Measurements from ENCODE around the gene STARD9. TPM values are rescaled to one million over a fixed set of nuclear protein-coding genes. Genes with fewer than 3 reads are reported as not detected.
"Not testable (repeated sequence)": the region's sequence is repeated elsewhere in the genome, so short reads cannot be mapped to it uniquely, and the experiment has no call there.

The STARD9 gene
- total RNA-seq = 5.1 TPM

DNA sequence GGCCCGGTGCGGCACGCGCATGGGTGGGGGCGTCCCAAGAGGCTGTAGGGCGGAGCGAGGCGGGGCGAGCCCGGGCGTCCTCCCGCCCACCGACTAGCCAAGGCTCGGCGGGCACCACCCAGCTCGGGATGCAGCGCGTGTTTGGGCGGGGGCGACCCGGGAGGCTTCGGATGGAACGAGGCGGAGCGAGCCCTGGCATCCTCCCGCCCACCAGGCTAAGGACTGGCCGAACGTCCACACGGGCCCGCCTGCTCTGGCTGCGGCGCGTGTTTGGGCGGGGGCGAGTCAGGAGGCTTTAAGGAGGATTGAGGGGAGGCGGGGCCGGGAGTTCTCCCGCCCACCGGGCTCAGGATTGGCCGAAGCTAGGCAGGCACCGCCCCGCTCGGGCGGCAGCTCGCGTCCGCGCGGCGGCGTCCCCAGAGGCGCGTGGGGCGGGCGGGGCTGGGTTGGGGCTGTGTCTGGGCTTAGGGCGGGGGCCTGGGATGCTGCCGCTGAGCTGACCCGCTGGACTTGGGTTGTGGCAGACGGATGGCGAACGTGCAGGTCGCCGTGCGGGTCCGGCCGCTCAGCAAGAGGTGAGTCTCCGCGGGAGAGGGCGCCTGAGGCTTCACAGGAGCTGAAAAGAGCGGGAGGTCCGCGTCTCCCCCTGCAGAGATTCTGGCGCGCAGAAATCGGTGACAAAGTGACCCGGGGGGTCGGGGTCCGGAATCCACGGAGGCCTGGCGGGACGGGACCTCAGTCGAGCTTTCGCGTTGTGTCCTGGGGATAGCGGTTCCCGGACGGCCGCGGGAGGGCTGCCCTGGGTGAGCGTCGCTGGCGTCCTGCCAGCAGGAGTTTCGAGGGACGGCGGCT lies at the start of gene STARD9:
TSS of gene STARD9 (plus strand) at position 419 of the 852 bp plus-strand sequence. CDS start at position 529, 110 bp downstream.
- peak; percentile 99 for DNase-seq

DNA sequence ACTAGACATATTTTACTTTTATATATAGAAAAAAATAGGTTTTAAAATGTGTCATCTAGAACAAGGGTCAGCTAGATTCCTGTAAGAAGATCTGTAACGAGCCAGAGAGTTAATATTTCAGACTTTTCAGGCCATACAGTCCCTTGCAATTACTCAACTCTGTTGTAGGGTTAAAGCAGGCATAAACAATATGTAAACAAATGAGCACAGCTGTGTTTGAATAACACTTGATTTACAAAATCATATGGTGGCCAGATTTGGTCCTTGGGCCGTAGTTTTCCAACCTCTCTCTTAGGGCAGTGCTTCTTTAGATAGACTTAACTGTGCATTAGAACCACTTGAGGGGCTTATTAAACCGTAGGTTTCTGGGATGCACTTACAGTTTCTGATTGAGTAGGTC lies 46.4 kb upstream of the STARD9 start:
- DNase-seq = no peak

GRCh38 chr15:42533246-42533645 lies 42.2 kb upstream of the STARD9 start:
- no peak for DNase-seq

- DNase-seq = no peak
Observed at GRCh38 chr15:42544853-42545629, 30.4 kb upstream of the STARD9 start.

GRCh38 chr15:42547918-42548248 lies 27.5 kb upstream of the STARD9 start:
- no peak for DNase-seq

DNA sequence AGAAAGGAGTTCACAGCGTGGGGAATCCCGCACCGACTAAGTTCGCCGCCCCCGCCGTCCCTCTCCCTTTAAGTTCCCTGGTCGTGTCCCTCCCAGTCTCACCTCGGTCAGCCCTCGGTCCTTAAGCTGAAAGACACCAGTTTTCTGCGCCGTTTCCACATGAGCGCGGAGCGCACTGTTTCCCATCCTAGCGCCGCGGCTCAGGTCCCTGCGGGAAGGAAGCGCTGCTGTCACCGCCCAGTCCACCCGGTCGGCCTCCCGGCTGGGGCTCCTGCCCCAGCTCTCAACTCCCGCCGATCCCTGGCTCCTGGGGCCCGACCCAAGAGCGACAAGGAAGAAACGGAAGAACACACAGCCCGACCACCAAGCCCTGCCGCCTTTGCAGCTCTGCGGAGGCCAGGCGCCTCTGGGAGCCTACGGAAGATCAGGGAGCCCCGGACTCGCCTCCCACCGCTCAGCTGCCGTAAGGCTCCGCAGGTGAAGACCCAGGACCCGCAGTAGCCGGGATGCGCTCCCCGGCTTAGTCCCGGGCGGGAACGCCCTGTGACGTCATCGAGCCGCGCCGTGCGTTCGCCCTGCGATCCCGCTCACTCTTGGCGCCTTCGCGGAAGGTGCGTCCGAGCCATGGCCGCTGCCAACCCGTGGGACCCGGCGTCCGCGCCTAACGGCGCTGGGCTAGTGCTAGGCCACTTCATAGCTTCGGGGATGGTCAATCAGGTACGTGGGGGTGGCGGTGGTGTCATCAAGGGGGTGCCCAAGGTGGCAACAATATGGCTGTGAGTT lies 27.0 kb upstream of the STARD9 start, which contains the start of the genes HAUS2 and LRRC57:
TSS of gene HAUS2 (plus strand) at position 590 of the 783 bp plus-strand sequence. CDS start at position 625, 35 bp downstream.
TSS of gene LRRC57 (minus strand) at position 545 of the 783 bp plus-strand sequence. CDS start at position 186, 359 bp downstream.
- DNase-seq = peak; percentile 68

DNA sequence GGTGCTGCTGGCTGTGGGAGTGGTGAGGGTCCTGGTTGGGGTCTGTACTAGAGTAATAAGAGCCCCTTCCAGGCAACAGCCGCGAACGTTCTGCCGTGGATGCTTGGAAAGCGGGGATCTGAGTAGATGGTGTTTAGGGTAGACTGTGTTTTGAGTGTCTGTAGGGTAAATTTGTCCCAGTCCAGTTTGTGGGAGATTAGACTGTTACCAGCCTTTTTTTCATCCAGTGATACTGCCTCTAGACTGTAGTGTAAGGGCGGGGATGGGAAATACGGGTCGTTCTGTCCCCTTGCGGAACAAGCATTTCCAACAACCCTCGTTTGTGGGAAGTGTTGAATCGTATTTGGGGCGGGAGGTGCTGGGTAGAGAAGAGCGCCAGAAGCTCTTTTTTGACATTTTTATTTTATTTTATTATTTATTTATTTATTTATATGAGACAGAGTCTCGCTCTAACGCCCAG lies 26.3 kb upstream of the STARD9 start:
- no peak for DNase-seq

DNA sequence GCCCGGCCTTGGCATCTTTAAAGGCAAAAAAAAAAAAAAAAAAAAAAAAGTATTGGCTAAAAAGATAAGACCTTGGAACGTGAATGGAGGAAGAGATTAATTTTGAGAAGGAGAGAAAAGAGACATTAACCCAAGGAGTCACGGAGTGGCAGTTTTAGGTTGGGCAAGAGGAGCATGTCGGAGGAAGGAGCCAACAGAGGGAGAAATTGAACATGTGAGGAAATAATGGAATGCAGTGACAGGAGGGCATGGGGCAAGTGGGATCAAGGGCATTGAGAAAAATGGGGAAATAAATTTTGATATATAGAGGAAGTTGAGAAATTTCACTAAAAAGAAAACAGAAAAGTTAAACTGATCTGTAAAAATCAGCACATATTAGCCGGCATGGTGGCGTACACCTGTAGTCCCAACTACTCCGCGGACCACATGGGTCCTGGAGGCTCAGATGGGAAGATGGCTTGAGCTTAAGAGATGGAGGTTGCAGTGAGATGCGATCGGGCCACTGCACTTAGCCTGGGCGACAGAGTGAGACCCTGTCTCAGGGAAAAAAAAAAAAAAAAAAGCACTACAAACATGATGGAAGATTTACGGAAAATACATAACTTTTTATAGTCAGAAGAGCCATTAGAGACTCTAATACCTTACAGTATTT lies 25.5 kb upstream of the STARD9 start:
- no peak for DNase-seq

DNA sequence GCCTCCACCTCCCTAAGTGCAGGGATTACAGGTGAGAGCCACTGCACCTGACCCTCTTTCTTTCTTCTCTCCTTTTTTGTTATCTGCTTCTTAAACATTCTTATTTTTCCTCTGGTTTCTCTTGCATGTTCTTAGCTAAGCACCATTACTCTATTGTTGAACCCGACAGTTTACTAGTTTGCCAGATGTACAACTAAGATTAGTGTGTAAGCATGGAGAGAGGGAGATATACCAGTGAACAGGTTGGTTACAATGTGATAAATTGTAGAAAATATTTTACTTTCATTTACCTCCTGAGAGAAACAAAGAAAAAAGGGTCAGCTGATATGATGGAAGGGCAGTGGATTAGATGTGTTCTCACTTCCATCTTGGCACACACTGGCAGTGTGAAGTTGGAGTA lies 21.9 kb upstream of the STARD9 start:
- no peak for DNase-seq

DNA sequence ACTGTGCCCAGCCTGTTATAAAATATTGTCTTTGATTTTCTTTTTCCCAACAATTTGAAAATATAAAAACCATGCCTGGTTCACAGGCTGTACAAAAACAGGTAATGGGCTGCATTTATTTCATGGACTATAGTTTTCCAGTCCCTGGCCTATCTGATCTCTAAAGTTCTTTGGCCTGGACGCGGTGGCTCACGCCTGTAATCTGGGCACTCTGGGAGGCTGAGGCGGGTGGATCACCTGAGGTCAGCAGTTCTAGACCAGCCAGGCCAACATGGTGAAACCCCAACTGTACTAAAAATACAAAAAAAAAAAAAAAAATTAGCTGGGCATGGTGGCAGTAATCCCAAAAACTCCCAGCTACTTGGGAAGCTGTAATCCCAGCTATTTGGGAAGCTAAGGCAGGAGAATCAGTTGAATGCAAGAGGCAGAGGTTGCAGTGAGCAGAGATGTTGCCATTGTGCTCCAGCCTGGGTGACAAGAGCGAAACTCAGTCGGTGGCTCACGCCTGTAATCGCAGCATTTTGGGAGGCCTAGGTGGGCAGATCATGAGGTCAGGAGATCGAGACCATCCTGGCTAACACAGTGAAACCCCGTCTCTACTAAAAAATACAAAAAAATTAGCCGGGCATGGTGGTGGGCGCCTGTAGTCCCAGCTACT lies 18.7 kb upstream of the STARD9 start:
- not testable (repeated sequence) for DNase-seq

DNA sequence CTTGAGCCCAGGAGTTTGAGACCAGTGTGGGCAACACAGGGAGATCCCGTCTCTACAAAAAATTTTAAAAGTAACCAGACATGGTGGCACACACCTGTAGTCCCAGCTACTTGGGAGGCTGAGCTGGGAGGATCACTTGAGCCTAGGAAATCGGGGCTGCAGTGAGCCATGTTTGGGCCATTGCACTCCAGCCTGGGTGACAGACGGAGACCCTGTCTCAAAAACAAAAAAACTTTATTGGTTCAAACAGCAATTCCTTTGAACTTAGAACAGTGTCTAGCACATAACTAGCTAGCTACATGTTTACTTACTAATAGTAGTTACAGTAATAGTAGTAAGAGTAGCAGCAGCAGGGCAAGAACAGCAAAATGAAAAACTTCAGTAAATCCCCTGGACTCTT lies 16.7 kb upstream of the STARD9 start:
- no peak for DNase-seq

- DNase-seq = no peak
Observed at GRCh38 chr15:42576040-42576594, 711 bp downstream of the STARD9 start.

GRCh38 chr15:42576776-42577175 lies 1.4 kb downstream of the STARD9 start:
- DNase-seq = no peak

DNA sequence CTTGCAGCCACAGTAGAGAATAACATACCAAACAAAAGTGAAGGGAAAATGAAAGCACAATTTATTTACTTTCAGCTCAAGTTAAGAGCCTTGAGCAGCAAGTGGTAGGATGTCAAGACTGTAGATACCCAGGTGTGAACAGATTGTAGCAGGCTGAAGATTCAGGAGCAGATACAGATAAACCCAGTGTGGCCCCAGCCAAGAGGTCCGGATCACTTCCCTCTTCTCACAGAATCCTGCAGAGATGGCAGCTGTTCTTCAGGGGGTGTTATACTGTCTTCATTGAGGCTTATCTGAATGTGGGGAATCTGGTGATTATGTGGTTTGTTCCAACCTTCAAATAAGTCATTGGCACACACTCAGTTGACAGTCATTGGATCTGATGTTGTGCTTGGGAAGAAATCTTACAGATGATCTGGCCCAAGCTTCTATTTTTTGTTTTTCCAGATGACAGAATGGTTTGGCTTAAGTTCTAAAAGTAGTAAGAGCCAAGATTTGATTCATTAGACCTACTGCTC lies 2.2 kb downstream of the STARD9 start:
- no peak for DNase-seq

DNA sequence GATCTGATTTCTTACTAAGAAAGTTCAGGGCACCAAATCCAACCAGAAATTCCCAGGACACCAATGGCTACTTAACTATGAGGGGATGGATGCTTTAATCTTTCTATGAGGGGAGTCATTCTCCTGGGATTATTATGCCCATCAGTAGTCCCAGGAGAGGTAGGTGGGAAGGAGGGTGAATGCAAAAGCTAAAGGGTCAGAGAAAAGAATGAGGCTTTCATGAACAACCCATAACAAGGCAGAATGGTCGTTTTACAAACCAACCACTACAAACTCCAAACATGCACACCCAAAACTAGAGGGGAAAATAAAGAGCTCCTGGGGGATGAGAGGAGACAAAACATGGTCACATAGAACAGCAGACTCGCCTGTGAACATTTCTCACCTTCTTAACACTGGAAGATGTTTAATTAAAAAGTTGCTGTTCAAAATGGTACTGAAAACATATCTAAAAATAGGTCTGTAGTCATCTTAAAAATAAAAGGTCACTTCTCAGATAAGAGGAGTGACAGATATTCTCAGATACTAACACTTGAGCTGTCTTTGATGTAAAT lies 3.7 kb downstream of the STARD9 start:
- no peak for DNase-seq

- peak; percentile 81 for DNase-seq
Observed at GRCh38 chr15:42581272-42581730, 5.9 kb downstream of the STARD9 start.

- no peak for DNase-seq
Observed at GRCh38 chr15:42582569-42583375, 7.4 kb downstream of the STARD9 start.

DNA sequence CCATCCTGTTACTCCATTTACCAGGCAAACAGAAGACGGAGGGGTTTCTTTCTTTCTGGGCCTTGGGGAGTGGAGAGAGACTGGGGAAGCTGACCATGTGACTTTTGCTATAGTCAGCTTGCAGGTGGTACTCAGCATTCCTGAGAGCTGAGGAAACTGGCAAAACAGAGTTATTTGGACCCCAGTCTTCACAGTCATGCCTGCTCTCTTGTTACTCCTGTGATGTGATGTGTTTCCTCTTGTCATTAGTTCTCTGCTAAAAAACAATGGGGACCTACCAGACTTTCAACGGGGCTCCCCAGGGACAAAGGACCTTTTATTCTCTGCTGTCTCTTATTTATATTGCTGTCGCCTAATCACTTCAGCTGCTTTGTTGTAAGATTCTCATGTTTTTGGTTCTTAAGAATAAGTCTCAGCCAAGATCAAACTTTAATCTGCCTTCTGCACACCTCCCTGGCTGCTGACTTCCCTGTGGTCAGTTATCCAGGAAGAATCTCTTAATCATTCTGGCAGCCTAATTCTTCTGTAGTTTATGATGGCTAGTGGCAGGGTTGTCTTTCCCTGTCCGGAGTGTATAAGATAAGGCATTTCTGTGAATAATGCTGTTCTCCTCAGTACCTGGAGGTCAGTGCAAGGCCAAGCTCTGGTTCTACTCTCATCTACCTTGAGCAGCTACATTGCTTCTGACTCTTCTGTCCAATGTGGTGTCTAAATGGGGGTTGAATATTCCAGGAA lies 8.8 kb downstream of the STARD9 start:
- no peak for DNase-seq

Measured in occipital lobe (tissue), 2 donors.